GM21825 (cell line): ENCODE measurements around the gene LY6G6F.

Experiments used
- ATAC-seq: cut with Tn5 transposase; IDR thresholded peaks from one replicate; pipeline ENCODE4 v1.9.1; 2021; ENCODE audit warnings: mild to moderate bottlenecking, moderate library complexity; ENCODE audit not compliant: unreplicated experiment

LY6G6F gene

GRCh38 chr6:31722173-31722572, 15.5 kb downstream of the LY6G6F start:
- no peak for ATAC-seq

DNA sequence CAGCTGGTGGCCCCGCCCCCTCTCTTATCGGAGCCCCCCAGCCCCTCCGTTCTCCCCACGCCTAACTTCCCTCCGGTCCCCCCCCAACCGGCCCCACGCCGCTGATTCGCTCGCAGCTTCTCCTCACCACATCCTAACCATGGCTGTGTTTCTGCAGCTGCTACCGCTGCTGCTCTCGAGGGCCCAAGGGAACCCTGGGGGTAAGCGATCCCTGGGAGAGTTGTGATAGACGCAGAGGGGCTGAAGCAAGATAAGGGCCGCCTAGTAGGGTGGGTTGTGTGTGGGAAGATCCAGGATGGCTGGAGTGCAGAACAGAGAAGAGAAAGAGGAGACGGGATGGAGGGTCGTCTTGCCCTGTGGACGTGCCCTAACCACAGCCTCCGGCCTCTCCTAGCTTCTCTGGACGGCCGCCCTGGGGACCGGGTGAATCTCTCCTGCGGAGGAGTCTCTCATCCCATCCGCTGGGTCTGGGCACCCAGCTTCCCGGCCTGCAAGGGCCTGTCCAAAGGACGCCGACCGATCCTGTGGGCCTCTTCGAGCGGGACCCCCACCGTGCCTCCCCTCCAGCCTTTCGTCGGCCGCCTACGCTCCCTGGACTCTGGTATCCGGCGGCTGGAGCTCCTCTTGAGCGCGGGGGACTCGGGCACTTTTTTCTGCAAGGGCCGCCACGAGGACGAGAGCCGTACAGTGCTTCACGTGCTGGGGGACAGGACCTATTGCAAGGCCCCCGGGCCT, 16.7 kb downstream of the LY6G6F start, which contains the start of gene MPIG6B:
TSS of gene MPIG6B (plus strand) at position 129 of the 735 bp plus-strand sequence. CDS start at position 140, 11 bp downstream.
- ATAC-seq: no peak

DNA sequence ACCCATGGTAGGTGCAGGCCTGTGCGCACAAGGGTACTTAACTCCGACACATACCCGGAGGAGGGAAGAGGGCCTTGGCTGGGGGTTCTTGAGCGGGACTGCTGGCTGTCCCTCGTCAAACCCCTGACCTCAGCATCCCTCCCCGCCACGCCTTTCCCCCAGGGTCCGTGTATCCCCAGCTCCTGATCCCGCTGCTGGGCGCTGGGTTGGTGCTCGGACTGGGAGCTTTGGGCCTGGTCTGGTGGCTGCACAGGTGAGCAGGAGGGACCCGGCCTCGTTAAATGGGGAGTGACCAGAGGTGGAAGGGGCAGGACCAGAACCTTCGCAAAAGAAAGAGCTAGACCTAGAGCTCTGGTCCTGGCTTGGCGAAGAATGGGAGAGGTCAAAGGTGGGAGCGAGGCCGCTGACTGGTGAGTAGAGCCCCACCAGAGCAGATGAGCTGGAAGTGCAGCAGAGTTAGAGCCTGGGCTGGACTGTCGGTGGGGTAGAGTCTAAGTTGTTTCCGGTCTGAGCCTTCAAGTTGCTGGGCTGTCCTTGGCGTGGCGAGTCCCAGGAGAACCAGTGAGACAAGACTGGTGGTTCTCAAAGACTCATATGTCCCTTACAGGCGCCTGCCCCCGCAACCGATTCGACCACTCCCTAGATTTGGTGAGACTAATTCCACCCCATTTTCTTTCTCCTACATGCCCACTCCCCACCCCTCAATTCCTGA, 17.5 kb downstream of the LY6G6F start:
- ATAC-seq: no peak

- ATAC-seq: no peak
Observed at GRCh38 chr6:31725502-31726350, 19.1 kb downstream of the LY6G6F start.

DNA sequence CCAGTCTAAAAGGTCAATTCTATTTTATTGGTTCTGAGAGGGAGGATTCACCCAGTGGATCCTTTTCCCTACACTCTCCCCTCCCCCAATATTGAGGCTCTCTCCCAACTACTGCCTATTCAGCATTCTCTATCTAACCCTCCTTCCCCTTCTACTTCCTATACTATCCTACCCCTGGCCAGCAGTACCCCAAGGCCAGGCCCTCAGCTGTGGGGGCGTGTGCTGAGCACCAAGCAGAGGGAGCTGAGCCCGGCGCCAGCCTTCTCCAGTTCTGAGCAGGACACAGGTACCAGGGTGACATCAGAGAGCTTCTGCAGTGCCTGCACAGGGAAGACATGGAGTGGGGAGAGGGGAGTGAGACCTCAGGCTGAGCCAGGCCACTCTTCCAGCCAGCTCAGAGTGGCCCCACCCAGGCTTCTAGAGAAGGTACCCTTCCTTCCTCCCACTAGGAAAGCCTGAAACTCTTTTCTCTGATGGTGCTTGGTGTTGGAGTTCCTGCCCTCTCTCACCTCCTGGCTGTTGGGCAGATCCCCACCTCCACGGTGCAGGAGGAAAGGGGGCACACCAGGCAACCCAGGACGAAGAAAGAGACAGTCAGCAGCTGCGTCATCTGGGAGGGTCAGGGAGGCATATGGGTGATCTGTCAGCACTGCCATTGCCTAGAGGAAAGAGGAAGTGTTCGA, 20.5 kb downstream of the LY6G6F start:
- ATAC-seq: no peak

GRCh38 chr6:31727717-31728671, 21.3 kb downstream of the LY6G6F start:
- ATAC-seq: no peak

- no peak for ATAC-seq
Observed at GRCh38 chr6:31728767-31729514, 22.3 kb downstream of the LY6G6F start, which contains the start of gene DDAH2. Gene DDAH2 (minus strand): TSS chr6:31729299. CDS start chr6:31729161, 138 bp downstream.

- ATAC-seq: peak; percentile 31
Observed at GRCh38 chr6:31729515-31729978, 22.9 kb downstream of the LY6G6F start.

- no peak for ATAC-seq
Observed at GRCh38 chr6:31729979-31730630, 23.4 kb downstream of the LY6G6F start.

GRCh38 chr6:31730631-31731086, 24.0 kb downstream of the LY6G6F start:
- ATAC-seq: no peak

DNA sequence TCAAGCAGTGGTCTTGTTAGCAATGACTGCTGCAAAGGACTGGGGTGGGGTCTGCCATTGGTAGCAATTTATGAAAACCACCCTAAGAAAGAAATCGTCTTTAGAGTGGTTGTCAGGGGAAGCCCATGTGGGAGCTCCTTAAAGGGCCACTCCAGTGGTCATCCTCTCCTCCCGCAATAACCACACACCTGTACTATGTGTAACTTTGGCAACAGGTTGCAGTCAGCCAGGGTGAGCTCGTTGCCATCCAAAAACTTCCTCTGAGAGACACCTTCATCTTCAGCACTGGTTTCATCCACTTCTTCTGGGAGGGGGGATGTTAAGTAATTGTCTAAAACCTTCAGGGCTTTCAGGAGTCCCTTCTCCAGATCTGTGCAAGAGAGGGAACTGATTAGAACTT, 25.4 kb downstream of the LY6G6F start:
- no peak for ATAC-seq

DNA sequence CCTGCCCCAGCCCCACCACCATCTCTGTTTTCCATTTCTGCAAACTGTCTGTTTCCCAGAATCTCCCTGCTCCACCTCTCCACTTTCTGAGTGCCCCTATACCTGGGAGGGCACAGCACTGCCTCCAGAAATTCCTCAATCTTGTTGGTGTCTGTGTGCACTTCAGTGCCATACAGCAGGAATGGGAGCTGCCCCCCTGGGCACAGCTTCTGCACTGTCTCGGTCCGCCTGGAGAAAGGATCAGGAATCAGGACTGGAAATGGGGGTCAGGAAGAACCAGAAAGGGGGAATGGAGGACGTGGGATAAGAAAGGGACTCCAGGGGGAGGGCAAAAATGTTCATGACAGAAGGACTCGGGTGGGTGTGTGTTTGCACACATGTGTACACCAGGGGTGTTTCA, 27.1 kb downstream of the LY6G6F start:
- no peak for ATAC-seq

GRCh38 chr6:31734247-31734820, 27.7 kb downstream of the LY6G6F start:
- ATAC-seq: no peak

DNA sequence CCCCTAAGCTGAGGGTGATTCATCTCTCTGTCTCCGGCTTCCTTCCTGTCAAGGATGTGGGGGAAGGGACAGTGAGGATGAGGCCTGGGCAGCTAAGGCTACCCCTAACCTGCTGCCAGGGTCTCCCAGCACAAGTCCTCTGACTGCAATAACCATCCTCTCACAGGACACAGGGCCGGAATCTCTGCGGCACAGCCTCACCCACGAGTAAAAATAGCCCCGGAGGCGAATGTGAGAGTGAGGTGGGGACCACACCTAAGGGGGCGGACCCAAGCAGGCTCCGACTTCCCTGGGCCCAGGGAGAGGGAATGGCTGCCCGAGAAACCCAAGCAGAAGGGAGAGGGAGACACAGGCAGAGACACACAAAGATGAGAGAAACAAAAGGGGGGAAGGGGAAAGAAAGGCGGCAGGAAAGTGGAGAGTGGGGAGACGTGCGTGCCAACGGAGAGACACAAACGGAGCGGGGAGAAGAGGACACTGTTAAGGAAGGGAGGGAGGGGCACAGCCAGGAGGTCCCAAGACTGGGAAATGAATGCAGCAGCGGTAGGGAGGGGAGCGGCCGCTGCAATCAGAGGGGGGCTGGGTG, 28.2 kb downstream of the LY6G6F start:
- ATAC-seq: no peak

- no peak for ATAC-seq
Observed at GRCh38 chr6:31736021-31736767, 29.5 kb downstream of the LY6G6F start, which contains the start of gene CLIC1. Gene CLIC1 (minus strand): TSS chr6:31736530. CDS start chr6:31736300, 230 bp downstream.

DNA sequence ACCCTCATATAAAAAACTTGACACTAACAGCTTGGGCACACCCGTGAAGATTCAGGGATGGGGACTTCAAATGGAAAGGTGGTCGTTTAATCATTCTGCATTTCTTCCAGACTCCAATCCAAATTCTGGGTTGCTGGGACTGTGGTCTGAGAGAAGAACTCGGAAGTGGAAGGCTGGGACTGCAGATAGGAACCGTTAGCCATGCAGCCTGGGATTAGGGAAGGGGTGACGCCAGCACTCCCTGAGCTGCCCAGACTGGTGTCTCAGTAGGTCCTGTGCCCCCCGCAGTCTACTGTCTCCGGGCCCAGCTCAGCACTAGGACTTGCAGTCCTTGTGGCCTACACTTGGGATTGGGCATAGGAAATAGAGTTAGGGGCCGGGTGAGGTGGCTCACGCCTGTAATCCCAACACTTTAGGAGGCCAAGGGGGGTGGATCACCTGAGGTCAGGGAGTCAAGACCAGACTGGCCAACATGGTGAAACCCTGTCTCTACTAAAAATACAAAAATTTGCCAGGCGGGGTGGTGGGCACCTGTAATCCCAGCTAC, 30.2 kb downstream of the LY6G6F start:
- no peak for ATAC-seq
